HG02852 (cell line): ENCODE results near the gene TMEM39A.

ENCODE experiments used
- ATAC-seq: cut with Tn5 transposase; IDR thresholded peaks from one replicate; pipeline ENCODE4 v1.9.1; 2021; ENCODE audit warnings: mild to moderate bottlenecking, moderate library complexity; ENCODE audit not compliant: unreplicated experiment

The TMEM39A gene

GRCh38 chr3:119401503-119402440, 61.6 kb downstream of the TMEM39A start:
- ATAC-seq = peak; percentile 77

GRCh38 chr3:119401069-119401468, 62.3 kb downstream of the TMEM39A start:
- ATAC-seq = peak; percentile 55

GRCh38 chr3:119400466-119400865, 62.9 kb downstream of the TMEM39A start:
- no peak for ATAC-seq

- no peak for ATAC-seq
Observed at GRCh38 chr3:119396870-119397269, 66.5 kb downstream of the TMEM39A start.

GRCh38 chr3:119395923-119396358, 67.5 kb downstream of the TMEM39A start:
- ATAC-seq = peak; percentile 81

GRCh38 chr3:119388577-119388976, 74.8 kb downstream of the TMEM39A start:
- no peak for ATAC-seq

- ATAC-seq = no peak
Observed at GRCh38 chr3:119382134-119382533, 81.3 kb downstream of the TMEM39A start.

- no peak for ATAC-seq
Observed at GRCh38 chr3:119380697-119381096, 82.7 kb downstream of the TMEM39A start.
